ENCODE measurements around the gene AFF2. TPM values are rescaled to one million over a fixed set of nuclear protein-coding genes. Genes with fewer than 3 reads are reported as not detected.
"Not testable (repeated sequence)": the region's sequence is repeated elsewhere in the genome, so short reads cannot be mapped to it uniquely, and the experiment has no call there.

AFF2 gene
- total RNA-seq, 4 donors from 2014 or later: 0.43 to 7.9 (median 4.3) TPM

DNA sequence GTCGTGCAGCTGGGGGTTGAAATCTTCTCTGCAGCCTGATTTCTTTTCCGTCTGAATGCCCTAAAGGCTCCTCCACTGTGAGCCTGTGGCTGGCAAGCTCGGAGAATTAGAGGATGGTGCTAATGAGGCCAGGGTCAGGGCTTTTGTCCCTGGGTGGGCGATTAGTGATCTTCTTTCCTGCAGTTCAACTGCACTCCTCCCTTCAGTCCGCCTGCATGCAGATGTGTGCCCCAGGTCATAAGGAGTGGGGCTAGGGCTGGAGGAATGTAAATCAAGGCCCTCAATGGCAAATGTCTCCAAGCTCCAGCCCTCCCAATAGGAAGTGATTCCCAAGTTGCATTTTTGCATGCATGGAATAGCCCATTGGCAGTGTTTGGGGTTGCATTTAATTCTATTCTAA, 405.0 kb downstream of the AFF2 start:
- Histone ChIP-seq H3K4me1 (no peaks in the 10 kb centered on the region), H3K36me3 (no peaks in the 10 kb centered on the region), H3K27me3 (no peaks in the 10 kb centered on the region), H3K9me3 (no peaks in the 10 kb centered on the region), H3K4me3 (no peak overlapping the region), H3K27ac (no peak overlapping the region)
- no peak for DNase-seq
- intact Hi-C loops (cut with DNase I; ENCODE audit: low total_unique reads): no loop called here
- TF ChIP-seq, protein P1, sequence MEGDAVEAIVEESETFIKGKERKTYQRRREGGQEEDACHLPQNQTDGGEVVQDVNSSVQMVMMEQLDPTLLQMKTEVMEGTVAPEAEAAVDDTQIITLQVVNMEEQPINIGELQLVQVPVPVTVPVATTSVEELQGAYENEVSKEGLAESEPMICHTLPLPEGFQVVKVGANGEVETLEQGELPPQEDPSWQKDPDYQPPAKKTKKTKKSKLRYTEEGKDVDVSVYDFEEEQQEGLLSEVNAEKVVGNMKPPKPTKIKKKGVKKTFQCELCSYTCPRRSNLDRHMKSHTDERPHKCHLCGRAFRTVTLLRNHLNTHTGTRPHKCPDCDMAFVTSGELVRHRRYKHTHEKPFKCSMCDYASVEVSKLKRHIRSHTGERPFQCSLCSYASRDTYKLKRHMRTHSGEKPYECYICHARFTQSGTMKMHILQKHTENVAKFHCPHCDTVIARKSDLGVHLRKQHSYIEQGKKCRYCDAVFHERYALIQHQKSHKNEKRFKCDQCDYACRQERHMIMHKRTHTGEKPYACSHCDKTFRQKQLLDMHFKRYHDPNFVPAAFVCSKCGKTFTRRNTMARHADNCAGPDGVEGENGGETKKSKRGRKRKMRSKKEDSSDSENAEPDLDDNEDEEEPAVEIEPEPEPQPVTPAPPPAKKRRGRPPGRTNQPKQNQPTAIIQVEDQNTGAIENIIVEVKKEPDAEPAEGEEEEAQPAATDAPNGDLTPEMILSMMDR (IDR thresholded peaks at IDR 0.05): no peak
- TF ChIP-seq POLR2A (IDR thresholded peaks at IDR 0.05): no peak

DNA sequence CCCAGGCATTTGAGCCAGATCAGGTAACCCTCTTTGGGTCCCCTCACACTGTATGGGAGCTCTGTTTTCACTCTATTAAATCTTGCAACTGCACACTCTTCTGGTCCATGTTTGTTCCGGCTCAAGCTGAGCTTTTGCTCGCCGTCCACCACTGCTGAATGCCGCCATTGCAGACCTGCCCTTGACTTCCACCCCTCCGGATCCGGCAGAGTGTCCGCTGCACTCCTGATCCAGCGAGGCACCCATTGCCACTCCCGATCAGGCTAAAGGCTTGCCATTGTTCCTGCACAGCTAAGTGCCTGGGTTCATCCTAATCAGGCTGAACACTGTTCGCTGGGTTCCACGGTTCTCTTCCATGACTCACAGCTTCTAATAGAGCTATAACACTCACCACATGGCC, 406.2 kb downstream of the AFF2 start:
- DNase-seq; H3K4me3 ChIP-seq; intact Hi-C loops (cut with DNase I; ENCODE audit: low total_unique reads); H3K9me3 ChIP-seq; H3K4me1 ChIP-seq; H3K27ac ChIP-seq; H3K36me3 ChIP-seq; H3K27me3 ChIP-seq: not testable (repeated sequence)

GRCh38 chrX:148909758-148910157, 409.3 kb downstream of the AFF2 start:
- Histone ChIP-seq H3K4me1 (no peaks in the 10 kb centered on the region), H3K9me3 (no peaks in the 10 kb centered on the region), H3K27ac (no peak overlapping the region), H3K4me3 (no peak overlapping the region), H3K27me3 (no peaks in the 10 kb centered on the region), H3K36me3 (no peaks in the 10 kb centered on the region)
- TF ChIP-seq POLR2A (IDR thresholded peaks at IDR 0.05): no peak
- TF ChIP-seq, protein P1 (IDR thresholded peaks at IDR 0.05): no peak
- intact Hi-C loops (cut with DNase I; ENCODE audit: low total_unique reads): no loop called here
- DNase-seq: no peak

DNA sequence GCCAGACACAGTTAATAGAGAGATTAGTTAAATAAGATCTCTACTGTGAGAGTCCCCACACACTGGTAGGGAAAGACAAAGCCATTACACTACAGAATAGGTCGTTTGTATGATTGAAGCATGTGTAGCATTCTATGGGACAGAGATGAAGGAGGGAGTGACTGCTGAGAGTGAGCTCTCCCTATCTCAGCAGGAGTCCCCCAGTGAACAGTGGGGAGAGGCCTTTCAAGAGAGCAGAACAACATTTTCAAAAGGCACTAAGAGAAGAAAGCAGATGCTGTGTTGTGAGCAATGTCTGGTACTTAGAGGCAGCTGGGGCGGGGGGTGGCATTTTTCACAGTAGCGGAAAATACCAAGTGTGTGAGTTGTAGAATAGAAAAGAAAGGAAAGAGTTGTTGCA, 413.6 kb downstream of the AFF2 start:
- no peak for DNase-seq
- intact Hi-C loops (cut with DNase I; ENCODE audit: low total_unique reads): no loop called here
- TF ChIP-seq, protein P1 (IDR thresholded peaks at IDR 0.05): no peak
- no peak for TF ChIP-seq POLR2A (IDR thresholded peaks at IDR 0.05)

DNA sequence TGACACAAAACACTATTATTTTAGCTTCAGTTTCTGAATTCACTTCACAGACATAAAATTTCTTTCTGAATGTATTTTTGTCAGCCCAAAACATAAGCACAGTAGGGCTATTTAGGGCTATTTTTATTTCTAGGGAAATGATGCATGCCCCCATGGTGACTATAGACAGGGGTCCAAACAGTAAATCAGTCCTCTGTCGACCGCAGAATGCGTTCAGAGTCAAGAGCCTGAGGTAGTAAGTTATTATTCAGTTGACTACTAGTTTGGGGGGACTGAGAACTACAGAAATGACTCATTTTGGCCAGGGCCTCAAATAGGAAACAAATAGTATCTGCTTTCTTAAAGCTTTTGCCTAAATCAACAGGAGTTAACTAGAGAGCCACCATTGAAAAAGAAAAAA, 414.4 kb downstream of the AFF2 start:
- intact Hi-C loops (cut with DNase I; ENCODE audit: low total_unique reads): no loop called here
- TF ChIP-seq, protein P1 (IDR thresholded peaks at IDR 0.05): no peak
- TF ChIP-seq POLR2A (IDR thresholded peaks at IDR 0.05): no peak
- no peaks in the 10 kb centered on the region for H3K27me3 ChIP-seq
- H3K4me3 ChIP-seq: no peak overlapping the region
- H3K36me3 ChIP-seq: no peaks in the 10 kb centered on the region
- no peak overlapping the region for H3K27ac ChIP-seq
- no peaks in the 10 kb centered on the region for H3K9me3 ChIP-seq
- H3K4me1 ChIP-seq: no peaks in the 10 kb centered on the region
- DNase-seq: no peak

More for the DNA sequence above, 413.6 kb downstream of the AFF2 start:
- Histone ChIP-seq H3K36me3 (no peaks in the 10 kb centered on the region), H3K27ac (no peak overlapping the region), H3K4me3 (no peak overlapping the region), H3K9me3 (no peaks in the 10 kb centered on the region), H3K27me3 (no peaks in the 10 kb centered on the region), H3K4me1 (no peaks in the 10 kb centered on the region)

GRCh38 chrX:148915474-148915873, 415.1 kb downstream of the AFF2 start:
- TF ChIP-seq, protein P1 (IDR thresholded peaks at IDR 0.05): no peak
- no peak for TF ChIP-seq POLR2A (IDR thresholded peaks at IDR 0.05)
- intact Hi-C loops (cut with DNase I; ENCODE audit: low total_unique reads): no loop called here

More at GRCh38 chrX:148915474-148915873, 415.1 kb downstream of the AFF2 start:
- Histone ChIP-seq H3K4me3 (no peak overlapping the region), H3K27me3 (no peaks in the 10 kb centered on the region), H3K4me1 (no peaks in the 10 kb centered on the region), H3K9me3 (no peaks in the 10 kb centered on the region), H3K27ac (no peak overlapping the region), H3K36me3 (no peaks in the 10 kb centered on the region)
- no peak for DNase-seq

Measured in uterus (tissue), 4 donors.